Testis (tissue), 2 donors: ENCODE data around the gene CTDP1.

Source experiments
- POLR2A ChIP-seq: fragments of 450-650 bp; IDR thresholded peaks from one replicate; pipeline ENCODE4 v1.6.1; 2017; ENCODE audit warnings: antibody characterized with exemption, mild to moderate bottlenecking, moderate library complexity
- TF ChIP-seq, protein P1 (sequence below), 3 experiments: fragments of 450-650 bp in 2 of 3; fragments of 200-600 bp in 1 of 3; sonication (generic) in 1 of 3; IDR thresholded peaks; one replicate each; pipeline ENCODE4 v1.5.1; 2016 to 2019; ENCODE audit warnings: antibody characterized with exemption in 3 of 3, mild to moderate bottlenecking in 2 of 3, moderate library complexity in 1 of 3

DNA sequence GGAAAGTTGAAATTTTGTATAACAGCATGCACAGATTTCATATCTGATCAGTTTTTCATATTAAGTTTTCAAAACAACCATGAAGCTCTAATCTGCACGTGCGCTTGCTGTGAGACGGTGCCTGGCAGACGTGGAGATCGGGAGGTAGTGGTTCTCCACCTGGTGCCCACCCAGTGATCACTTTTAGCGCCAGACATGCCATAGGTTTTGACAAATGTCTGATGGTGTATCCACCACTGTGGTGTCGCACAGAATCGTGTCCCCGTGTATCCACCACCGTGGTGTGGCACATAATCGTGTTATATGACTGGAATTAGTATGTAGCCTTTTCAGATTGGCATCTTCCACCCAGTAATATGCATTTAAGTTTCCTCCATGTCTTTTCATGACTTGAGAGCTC is 77.2 kb downstream of the CTDP1 start:
- TF ChIP-seq, protein P1, sequence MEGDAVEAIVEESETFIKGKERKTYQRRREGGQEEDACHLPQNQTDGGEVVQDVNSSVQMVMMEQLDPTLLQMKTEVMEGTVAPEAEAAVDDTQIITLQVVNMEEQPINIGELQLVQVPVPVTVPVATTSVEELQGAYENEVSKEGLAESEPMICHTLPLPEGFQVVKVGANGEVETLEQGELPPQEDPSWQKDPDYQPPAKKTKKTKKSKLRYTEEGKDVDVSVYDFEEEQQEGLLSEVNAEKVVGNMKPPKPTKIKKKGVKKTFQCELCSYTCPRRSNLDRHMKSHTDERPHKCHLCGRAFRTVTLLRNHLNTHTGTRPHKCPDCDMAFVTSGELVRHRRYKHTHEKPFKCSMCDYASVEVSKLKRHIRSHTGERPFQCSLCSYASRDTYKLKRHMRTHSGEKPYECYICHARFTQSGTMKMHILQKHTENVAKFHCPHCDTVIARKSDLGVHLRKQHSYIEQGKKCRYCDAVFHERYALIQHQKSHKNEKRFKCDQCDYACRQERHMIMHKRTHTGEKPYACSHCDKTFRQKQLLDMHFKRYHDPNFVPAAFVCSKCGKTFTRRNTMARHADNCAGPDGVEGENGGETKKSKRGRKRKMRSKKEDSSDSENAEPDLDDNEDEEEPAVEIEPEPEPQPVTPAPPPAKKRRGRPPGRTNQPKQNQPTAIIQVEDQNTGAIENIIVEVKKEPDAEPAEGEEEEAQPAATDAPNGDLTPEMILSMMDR (IDR thresholded peaks at IDR 0.05): no peak
- TF ChIP-seq POLR2A: no peak
